Eye (tissue), 1 donor: ENCODE results near the gene GGT5.
A peak's percentile ranks its signal among the peaks of the same experiment; 100 is the strongest.
"Not testable (repeated sequence)": the region's sequence is repeated elsewhere in the genome, so short reads cannot be mapped to it uniquely, and the experiment has no call there.

ENCODE experiments used
- DNase-seq: peaks from one replicate; pipeline ENCODE4 v3.0.0-alpha.2; 2015

The GGT5 gene

GRCh38 chr22:24262185-24262749 is 17.4 kb upstream of the GGT5 start:
- DNase-seq: not testable (repeated sequence)

GRCh38 chr22:24259459-24259858 is 14.6 kb upstream of the GGT5 start:
- peak; percentile 79 for DNase-seq

- not testable (repeated sequence) for DNase-seq
Observed at GRCh38 chr22:24256736-24257135, 11.9 kb upstream of the GGT5 start.

GRCh38 chr22:24256136-24256535 is 11.3 kb upstream of the GGT5 start:
- DNase-seq: not testable (repeated sequence)

GRCh38 chr22:24253126-24253525 is 8.2 kb upstream of the GGT5 start:
- DNase-seq: not testable (repeated sequence)

- DNase-seq: not testable (repeated sequence)
Observed at GRCh38 chr22:24251286-24251685, 6.4 kb upstream of the GGT5 start.

- not testable (repeated sequence) for DNase-seq
Observed at GRCh38 chr22:24249413-24249812, 4.5 kb upstream of the GGT5 start.

- DNase-seq: not testable (repeated sequence)
Observed at GRCh38 chr22:24248611-24249010, 3.7 kb upstream of the GGT5 start.

- DNase-seq: peak; percentile 90
Observed at GRCh38 chr22:24247564-24248344, 2.9 kb upstream of the GGT5 start.

GRCh38 chr22:24247011-24247507 is 2.2 kb upstream of the GGT5 start:
- no peak for DNase-seq

GRCh38 chr22:24245584-24246561 is 991 bp upstream of the GGT5 start:
- DNase-seq: not testable (repeated sequence)

GRCh38 chr22:24244144-24244787 is 616 bp downstream of the GGT5 start:
- no peak for DNase-seq

GRCh38 chr22:24243417-24243816 is 1.5 kb downstream of the GGT5 start:
- DNase-seq: peak; percentile 33

GRCh38 chr22:24240985-24241692 is 3.7 kb downstream of the GGT5 start:
- DNase-seq: not testable (repeated sequence)

GRCh38 chr22:24240381-24240780 is 4.5 kb downstream of the GGT5 start:
- no peak for DNase-seq

- DNase-seq: not testable (repeated sequence)
Observed at GRCh38 chr22:24238101-24238694, 6.7 kb downstream of the GGT5 start.

- peak; percentile 18 for DNase-seq
Observed at GRCh38 chr22:24236656-24237055, 8.2 kb downstream of the GGT5 start.

- no peak for DNase-seq
Observed at GRCh38 chr22:24235315-24235714, 9.6 kb downstream of the GGT5 start.

- no peak for DNase-seq
Observed at GRCh38 chr22:24233816-24234215, 11.1 kb downstream of the GGT5 start.

GRCh38 chr22:24233235-24233634 is 11.6 kb downstream of the GGT5 start:
- no peak for DNase-seq

GRCh38 chr22:24232725-24233124 is 12.2 kb downstream of the GGT5 start:
- DNase-seq: no peak
